ENCODE results near the gene CTPS2. TPM values are rescaled to one million over a fixed set of nuclear protein-coding genes. Genes with fewer than 3 reads are reported as not detected.

Gene CTPS2
- total RNA-seq, 2 donors from 2014 or later = 7.9 to 12.0 TPM

DNA sequence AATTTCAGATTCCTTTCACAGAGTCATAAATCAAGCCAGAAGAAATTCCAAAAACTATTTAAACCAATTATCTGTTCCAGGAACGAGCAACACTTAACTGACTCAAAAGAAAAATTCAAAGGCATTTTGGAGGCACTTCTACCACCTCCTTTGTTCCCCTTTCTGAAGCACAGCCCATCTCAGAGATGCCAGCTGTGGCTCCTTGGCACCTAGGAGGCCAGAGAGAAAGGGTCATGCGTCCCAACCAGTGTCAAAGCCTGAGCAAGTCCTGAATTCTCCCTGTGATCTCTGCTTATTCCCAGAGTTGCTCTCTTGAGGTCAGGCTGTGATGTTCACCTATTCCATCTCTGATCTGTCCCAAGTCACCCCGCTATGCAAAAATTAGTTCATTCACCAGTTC is 167.5 kb downstream of the CTPS2 start:
- no peak overlapping the region for H3K4me3 ChIP-seq
- no peaks in the 10 kb centered on the region for H3K36me3 ChIP-seq
- TF ChIP-seq CTCF (IDR thresholded peaks at IDR 0.05) = no peak
- ATAC-seq (ENCODE audit: insufficient number of reproducible peaks, low FRiP score, low read depth) (no peak), DNase-seq (ENCODE audit: low spot score) (no peak)
- H3K27ac ChIP-seq = no peak overlapping the region
- no peaks in the 10 kb centered on the region for H3K9me3 ChIP-seq
- no peaks in the 10 kb centered on the region for H3K27me3 ChIP-seq (replicated peaks; ENCODE audit: insufficient read depth)
- no peaks in the 10 kb centered on the region for H3K4me1 ChIP-seq (ENCODE audit: control insufficient read depth in 1 of 2, low read depth in 2 of 2)

Other genes with a start within 250 kb of the CTPS2 start
- not detected for gene S100G, start 62.5 kb downstream of the CTPS2 start, total RNA-seq
- gene SYAP1, start 6.9 kb upstream of the CTPS2 start, total RNA-seq = 10 to 100 TPM; 18.3 to 22.2 TPM
- gene TXLNG, start 73.8 kb upstream of the CTPS2 start, total RNA-seq = 10 to 100 TPM; 11.1 to 19.9 TPM
- gene RBBP7, start 157.7 kb upstream of the CTPS2 start, total RNA-seq = 10 to 100 TPM; 71.2 to 92.4 TPM
- gene REPS2, start 234.0 kb upstream of the CTPS2 start, total RNA-seq = 10 to 100 TPM in 1 of 2 donors, 1 to 10 TPM in 1; 4.9 to 22.9 TPM

Measured in thoracic aorta (tissue), 2 donors.